Pancreas (tissue), 10 donors: Measurements from ENCODE around the gene IGFBP2. TPM values are rescaled to one million over a fixed set of nuclear protein-coding genes. Genes with fewer than 3 reads are reported as not detected.

ENCODE experiments used
- ATAC-seq, 4 donors: fragments of 200-7000 bp; cut with Tn5 transposase; one replicate each; pipeline versions ENCODE4 v1.8.0 to v1.9.1; 2020; ENCODE audit warnings: mild to moderate bottlenecking in 4 of 4, moderate library complexity in 4 of 4
- DNase-seq, 6 donors: peaks; one replicate each; pipeline ENCODE4 v3.0.0-alpha.2; 2020
- FAIRE-seq: peaks from 2 replicates; lab custom pipeline; 2012; peaks lifted over from hg19 to GRCh38; lab: Jason Lieb, UNC
- H3K27ac ChIP-seq, 4 donors: fragments of 200-600 bp; sonication (generic); 1 replicate in 3 of 4; 2 replicates in 1 of 4; pipeline versions ENCODE4 v1.5.0 to v1.8.0; 2020
- H3K27me3 ChIP-seq, 4 donors: fragments of 200-600 bp; one replicate each; pipeline ENCODE4 v1.8.0; 2021
- H3K36me3 ChIP-seq, 3 donors: fragments of 200-600 bp; sonication (generic) in 1 of 3; one replicate each; pipeline versions ENCODE4 v1.5.0 to v1.8.0; 2020 to 2021
- H3K4me1 ChIP-seq, 3 donors: fragments of 200-600 bp; one replicate each; pipeline ENCODE4 v1.8.0; 2021
- H3K4me3 ChIP-seq, 4 donors: fragments of 200-600 bp; sonication (generic) in 2 of 4; one replicate each; pipeline versions ENCODE4 v1.5.0 to v1.8.0; 2020 to 2021
- H3K9me3 ChIP-seq, 4 donors: fragments of 200-600 bp; one replicate each; pipeline ENCODE4 v1.8.0; 2021
- WGBS, 2 donors: extraction: QIAGEN DNeasy Blood & Tissue Kit; methylation state at CpG; one replicate each; pipeline ENCODE4 v1.1.7; 2013; 5-methylcytosine and 5-hydroxymethylcytosine counted together
- intact Hi-C, 3 donors: fragments of 100-400 bp; cut with DNase I; formaldehyde crosslinking; loops; one replicate each; pipeline versions ENCODE4 v1.11.1 to v1.14.2; 2022
- polyA plus RNA-seq, 2 donors: library from polyadenylated mRNA; stranded (reverse); fragments of 200-250 nt; gene quantifications; one replicate each; pipeline ENCODE4 v1.2.3, GENCODE V29; 2013
- total RNA-seq, 6 donors: library from RNA; stranded (reverse); fragmentation: NEBNext Ultra II Directional in 4 of 6; extraction: Animal tissue kit (Norgen Biotek cat#: 25700) in 4 of 6; gene quantifications; one replicate each; pipeline versions ENCODE4 v1.2.1 to v1.2.4, GENCODE V29; 2021 to 2023
- TF ChIP-seq, protein P1 (sequence below), 4 donors: fragments of 200-600 bp; sonication (generic) in 3 of 4; IDR thresholded peaks; one replicate each; pipeline versions ENCODE4 v1.5.0 to v1.8.0; 2021; ENCODE audit warnings: antibody characterized with exemption in 4 of 4
- donor health status: healthy with polysubstance abuse.
- donor health status: DM: no; HTN: no; CAD: no; lungs with moderate emphysema.
- donor health status: DM: no; HTN: no; CAD: no.
- donor health status: control.
- donor health status: control.
- donor health status: Bipolar disorder and iron deficiency.
- donor health status: DM: yes; HTN: yes; CAD: no.
- donor health status: DM: no; HTN: no; CAD: no.
- donor health status: DM: no; HTN: no; CAD: no.
- donor health status: DM: yes; HTN: yes; CAD: no.

IGFBP2 gene
- total and polyA plus RNA-seq, 8 donors: 43.1 to 211 (median 123) TPM

DNA sequence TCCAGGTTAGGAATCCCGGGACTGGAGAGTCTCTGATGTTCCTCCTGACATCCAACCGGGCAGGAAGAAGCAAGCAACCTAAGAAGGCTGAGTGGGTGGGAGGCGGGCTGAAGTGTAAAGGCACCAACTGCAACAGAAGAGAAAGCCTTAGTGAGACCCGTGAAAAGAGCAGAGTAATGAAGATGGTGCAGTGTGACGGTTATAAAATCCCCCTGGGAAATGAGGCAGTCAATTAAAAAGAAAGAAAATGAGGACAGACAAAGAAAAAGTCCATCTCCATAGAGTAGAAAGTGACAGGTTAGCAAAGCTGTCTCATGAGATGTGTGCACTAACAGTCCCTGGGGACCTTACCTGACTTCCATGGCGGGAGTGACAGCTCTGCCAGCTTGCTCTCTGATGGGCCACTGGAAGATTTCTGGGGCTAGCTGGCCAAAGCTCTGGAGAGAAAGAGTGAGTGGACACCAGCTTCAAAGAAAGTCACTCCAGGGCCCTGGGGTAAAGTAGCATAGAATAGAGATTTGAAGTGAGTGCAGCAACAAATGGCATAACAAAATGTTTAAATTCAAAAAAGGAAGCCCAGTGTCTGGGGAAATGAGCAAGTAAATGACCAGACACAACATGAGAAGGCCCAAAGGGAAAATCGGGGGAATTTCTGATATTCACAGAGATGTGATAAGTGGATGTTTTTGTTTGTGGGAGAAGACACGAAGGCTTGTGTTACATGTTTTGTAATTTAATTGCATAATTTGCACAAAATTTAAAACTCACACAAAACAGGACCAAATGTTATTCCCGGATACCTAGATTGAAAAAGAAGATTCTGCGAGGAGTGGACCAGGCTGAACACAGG, 44.1 kb upstream of the IGFBP2 start:
- H3K27me3 ChIP-seq: no peaks in the 10 kb centered on the region
- H3K4me1 ChIP-seq: peaks cover 0 to 4% (median 0%) of the 10 kb centered on the region in 3 donors
- no peaks in the 10 kb centered on the region for H3K9me3 ChIP-seq
- no peak overlapping the region for H3K27ac ChIP-seq
- ATAC-seq (no peak), FAIRE-seq (no peak), DNase-seq (no peak)
- intact Hi-C loops: no loop called here
- WGBS, 2 donors: 85 to 92% methylated on average over 9 to 10 of the region's 10 CpGs
- no peak overlapping the region for H3K4me3 ChIP-seq
- TF ChIP-seq, protein P1, sequence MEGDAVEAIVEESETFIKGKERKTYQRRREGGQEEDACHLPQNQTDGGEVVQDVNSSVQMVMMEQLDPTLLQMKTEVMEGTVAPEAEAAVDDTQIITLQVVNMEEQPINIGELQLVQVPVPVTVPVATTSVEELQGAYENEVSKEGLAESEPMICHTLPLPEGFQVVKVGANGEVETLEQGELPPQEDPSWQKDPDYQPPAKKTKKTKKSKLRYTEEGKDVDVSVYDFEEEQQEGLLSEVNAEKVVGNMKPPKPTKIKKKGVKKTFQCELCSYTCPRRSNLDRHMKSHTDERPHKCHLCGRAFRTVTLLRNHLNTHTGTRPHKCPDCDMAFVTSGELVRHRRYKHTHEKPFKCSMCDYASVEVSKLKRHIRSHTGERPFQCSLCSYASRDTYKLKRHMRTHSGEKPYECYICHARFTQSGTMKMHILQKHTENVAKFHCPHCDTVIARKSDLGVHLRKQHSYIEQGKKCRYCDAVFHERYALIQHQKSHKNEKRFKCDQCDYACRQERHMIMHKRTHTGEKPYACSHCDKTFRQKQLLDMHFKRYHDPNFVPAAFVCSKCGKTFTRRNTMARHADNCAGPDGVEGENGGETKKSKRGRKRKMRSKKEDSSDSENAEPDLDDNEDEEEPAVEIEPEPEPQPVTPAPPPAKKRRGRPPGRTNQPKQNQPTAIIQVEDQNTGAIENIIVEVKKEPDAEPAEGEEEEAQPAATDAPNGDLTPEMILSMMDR (IDR thresholded peaks at IDR 0.05): no peak
- no peaks in the 10 kb centered on the region for H3K36me3 ChIP-seq

DNA sequence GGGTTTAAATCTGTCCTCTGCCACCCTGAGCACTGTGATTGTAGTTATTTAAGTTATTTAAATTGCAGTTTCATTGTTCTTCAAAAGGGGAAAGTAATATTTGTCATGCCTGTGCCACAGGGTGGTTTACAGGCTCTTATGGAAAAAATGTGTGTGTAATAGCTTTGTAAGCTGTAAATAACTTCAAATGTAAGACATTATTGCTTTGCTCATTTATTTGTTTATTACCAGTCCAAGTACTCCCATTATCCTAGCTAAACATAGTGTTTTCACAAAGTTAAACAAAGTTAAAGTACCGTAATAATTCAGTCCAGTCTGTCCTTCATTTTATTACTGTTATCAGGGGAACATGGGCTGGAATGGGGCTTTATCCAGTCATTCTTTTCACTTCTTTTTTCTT, 43.4 kb upstream of the IGFBP2 start:
- no peak for DNase-seq
- 32 to 50% methylated on average over 1 of the region's 1 CpG for WGBS, 2 donors
- no peak overlapping the region for H3K4me3 ChIP-seq
- FAIRE-seq: no peak
- H3K4me1 ChIP-seq: peaks cover 0 to 4% (median 0%) of the 10 kb centered on the region in 3 donors
- TF ChIP-seq, protein P1 (IDR thresholded peaks at IDR 0.05): no peak
- no peaks in the 10 kb centered on the region for H3K27me3 ChIP-seq
- H3K27ac ChIP-seq: no peak overlapping the region
- intact Hi-C loops: no loop called here
- no peaks in the 10 kb centered on the region for H3K9me3 ChIP-seq
- ATAC-seq: no peak
- no peaks in the 10 kb centered on the region for H3K36me3 ChIP-seq

DNA sequence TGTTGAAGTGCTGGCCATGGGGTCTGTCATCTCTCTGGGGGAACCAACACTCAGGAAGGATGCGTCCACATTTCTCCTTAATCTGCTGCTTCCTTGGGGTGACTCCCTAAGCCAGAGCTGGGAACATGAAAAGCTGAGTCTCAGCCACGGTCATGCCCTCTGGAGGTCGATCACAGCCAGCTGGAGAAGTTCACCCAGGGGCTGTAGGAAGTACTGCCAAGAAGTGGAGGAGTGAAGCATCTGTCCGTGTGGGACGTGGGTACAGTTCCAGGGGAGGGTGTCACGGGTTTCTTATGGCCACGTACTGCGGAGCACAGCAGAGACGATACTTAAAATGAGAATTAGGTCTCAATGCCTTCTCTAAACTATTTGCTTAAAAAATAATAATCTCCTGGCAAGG, 42.4 kb upstream of the IGFBP2 start:
- H3K4me1 ChIP-seq: peaks cover 0 to 4% (median 0%) of the 10 kb centered on the region in 3 donors
- H3K36me3 ChIP-seq: no peaks in the 10 kb centered on the region
- no peaks in the 10 kb centered on the region for H3K9me3 ChIP-seq
- H3K4me3 ChIP-seq: no peak overlapping the region
- WGBS, 2 donors: 27 to 34% methylated on average over 9 of the region's 9 CpGs
- FAIRE-seq (no peak), DNase-seq (peak in 4 of 6 donors; percentile 49 to 77 (median 53)), ATAC-seq (peak; percentile 86 to 92 (median 90))
- TF ChIP-seq, protein P1 (IDR thresholded peaks at IDR 0.05): no peak
- H3K27ac ChIP-seq: no peak overlapping the region
- intact Hi-C loops: no loop called here
- no peaks in the 10 kb centered on the region for H3K27me3 ChIP-seq

DNA sequence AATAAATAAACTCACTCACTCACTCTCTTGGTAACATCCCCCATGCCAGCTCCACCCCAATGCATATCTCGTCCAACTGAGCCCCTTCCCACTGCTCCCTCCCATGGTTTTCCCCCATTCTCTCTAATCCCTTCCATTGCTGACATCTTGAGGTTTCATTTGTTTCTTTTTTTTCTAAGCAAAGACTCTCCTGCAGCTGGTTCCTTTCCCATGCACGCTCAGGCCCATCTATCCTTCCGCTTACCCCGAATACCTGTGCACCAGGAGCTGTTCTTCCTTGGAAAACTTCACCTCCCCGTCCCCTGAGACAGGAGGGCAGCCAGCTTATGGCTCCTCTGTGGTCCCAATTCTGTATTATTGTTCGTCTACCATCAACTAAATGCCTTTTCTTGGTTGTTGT, 41.7 kb upstream of the IGFBP2 start:
- H3K4me1 ChIP-seq: peaks cover 0 to 4% (median 0%) of the 10 kb centered on the region in 3 donors
- H3K36me3 ChIP-seq: no peaks in the 10 kb centered on the region
- H3K27me3 ChIP-seq: no peaks in the 10 kb centered on the region
- peak; percentile 56 to 71 (median 67) for ATAC-seq
- intact Hi-C loops: no loop called here
- DNase-seq: peak in 1 of 6 donors; percentile 26
- WGBS, 2 donors: 47 to 53% methylated on average over 6 of the region's 6 CpGs
- no peak for FAIRE-seq
- no peak overlapping the region for H3K27ac ChIP-seq
- TF ChIP-seq, protein P1 (IDR thresholded peaks at IDR 0.05): no peak
- no peak overlapping the region for H3K4me3 ChIP-seq
- no peaks in the 10 kb centered on the region for H3K9me3 ChIP-seq

DNA sequence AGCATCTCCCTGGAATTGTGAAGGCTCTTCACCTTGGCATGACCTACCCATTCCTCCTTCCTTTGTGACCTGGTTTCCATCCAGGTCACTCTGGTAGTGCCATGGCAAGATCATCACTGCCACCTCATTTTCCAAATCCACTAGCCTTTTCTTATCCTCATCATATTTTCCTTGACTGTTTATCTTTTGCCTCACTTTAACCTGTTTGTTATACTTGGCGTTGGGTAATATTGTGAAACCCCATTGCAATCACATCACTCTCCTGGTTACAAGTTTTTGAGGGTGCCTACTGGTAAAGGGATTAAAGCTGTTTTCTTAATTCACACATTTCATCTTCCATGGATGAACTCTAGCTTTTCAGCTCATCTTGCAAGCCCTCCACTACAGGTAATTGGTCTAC, 39.1 kb upstream of the IGFBP2 start:
- no peaks in the 10 kb centered on the region for H3K36me3 ChIP-seq
- ATAC-seq: no peak
- intact Hi-C loops: no loop called here
- H3K27ac ChIP-seq: no peak overlapping the region
- peaks cover 0 to 15% (median 0%) of the 10 kb centered on the region in 3 donors for H3K4me1 ChIP-seq
- no peak for DNase-seq
- no peaks in the 10 kb centered on the region for H3K9me3 ChIP-seq
- FAIRE-seq: no peak
- no peaks in the 10 kb centered on the region for H3K27me3 ChIP-seq
- TF ChIP-seq, protein P1 (IDR thresholded peaks at IDR 0.05): no peak
- no peak overlapping the region for H3K4me3 ChIP-seq
- WGBS, 2 donors: 77 to 85% methylated on average over 1 of the region's 1 CpG
